Activated T-helper 1 cell treated with anti-CD3 and anti-CD28 coated beads, Interleukin-12 subunit alpha, Interleukin-12 subunit beta, Interleukin-2, Interleukin-4 antibody, amounts not matched to agents 30 ng/mL and 10 ng/mL and 1 ng/mL, durations not matched to agents 14 hours and 24 hours and 36 hours (primary cell): Measurements from ENCODE around the gene C1QTNF9B. TPM values are rescaled to one million over a fixed set of nuclear protein-coding genes. Genes with fewer than 3 reads are reported as not detected.

Experiments
- DNase-seq: peaks from one replicate; pipeline ENCODE4 v3.0.0; 2021; ENCODE audit warnings: low spot score
- H3K27ac Mint-ChIP-seq: one replicate; pipeline ENCODE4 v1.8.0; 2021; ENCODE audit warnings: mild to moderate bottlenecking, mixed read lengths
- H3K27me3 Mint-ChIP-seq: one replicate; pipeline ENCODE4 v1.8.0; 2022; ENCODE audit warnings: mild to moderate bottlenecking, moderate library complexity, mixed read lengths; ENCODE audit not compliant: insufficient read depth
- H3K36me3 Mint-ChIP-seq: one replicate; pipeline ENCODE4 v1.8.0; 2021; ENCODE audit warnings: low read depth, mixed read lengths
- H3K4me1 Mint-ChIP-seq: one replicate; pipeline ENCODE4 v1.8.0; 2021; ENCODE audit warnings: low read depth, mixed read lengths
- H3K4me3 Mint-ChIP-seq: one replicate; pipeline ENCODE4 v1.8.0; 2021; ENCODE audit warnings: mild to moderate bottlenecking, moderate library complexity, mixed read lengths
- H3K9me3 Mint-ChIP-seq: one replicate; pipeline ENCODE4 v1.8.0; 2021; ENCODE audit warnings: mixed read lengths
- intact Hi-C: fragments of 100-400 bp; cut with micrococcal nuclease; formaldehyde crosslinking; loops from one replicate; pipeline ENCODE4 v1.15.1; 2024
- total RNA-seq: library from RNA; stranded (reverse); gene quantifications from 2 replicates; pipeline ENCODE4 v1.2.3, GENCODE V29; 2022

C1QTNF9B gene
- total RNA-seq, 1 donor from 2014 or later = not detected

DNA sequence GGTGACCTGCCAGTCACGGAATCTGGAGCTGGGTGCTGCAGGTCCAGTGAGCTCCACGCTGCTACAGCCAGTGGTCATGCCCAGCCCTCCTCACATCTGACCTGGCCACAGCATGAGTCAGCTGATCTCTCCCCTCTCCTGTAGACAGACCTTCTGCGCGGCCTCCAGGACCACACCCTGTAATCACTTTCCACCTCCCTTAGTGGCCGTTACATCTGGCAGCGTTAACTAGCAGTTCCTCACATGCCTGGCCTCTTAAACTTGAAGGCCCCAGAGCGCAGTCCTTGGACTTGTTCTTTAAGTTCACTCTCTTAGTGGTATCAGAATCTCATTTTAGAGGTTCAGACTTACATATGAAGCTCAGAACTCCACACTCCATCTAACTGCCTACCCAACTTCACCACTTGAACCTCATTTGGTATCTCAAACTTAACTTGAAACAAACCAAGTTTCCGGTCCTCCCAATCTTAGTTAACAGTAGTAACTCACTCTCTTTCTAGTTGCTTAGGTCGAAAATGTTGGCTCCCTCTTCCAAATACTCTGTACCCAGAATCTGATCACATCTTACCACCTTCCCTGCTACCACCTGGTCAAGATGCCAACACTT, 30.8 kb downstream of the C1QTNF9B start:
- H3K36me3 Mint-ChIP-seq = no peaks in the 10 kb centered on the region
- no peak overlapping the region for H3K27ac Mint-ChIP-seq
- H3K9me3 Mint-ChIP-seq = no peaks in the 10 kb centered on the region
- intact Hi-C loops = no loop called here
- H3K4me1 Mint-ChIP-seq = no peaks in the 10 kb centered on the region
- no peak overlapping the region for H3K4me3 Mint-ChIP-seq
- no peak for DNase-seq
- no peaks in the 10 kb centered on the region for H3K27me3 Mint-ChIP-seq

DNA sequence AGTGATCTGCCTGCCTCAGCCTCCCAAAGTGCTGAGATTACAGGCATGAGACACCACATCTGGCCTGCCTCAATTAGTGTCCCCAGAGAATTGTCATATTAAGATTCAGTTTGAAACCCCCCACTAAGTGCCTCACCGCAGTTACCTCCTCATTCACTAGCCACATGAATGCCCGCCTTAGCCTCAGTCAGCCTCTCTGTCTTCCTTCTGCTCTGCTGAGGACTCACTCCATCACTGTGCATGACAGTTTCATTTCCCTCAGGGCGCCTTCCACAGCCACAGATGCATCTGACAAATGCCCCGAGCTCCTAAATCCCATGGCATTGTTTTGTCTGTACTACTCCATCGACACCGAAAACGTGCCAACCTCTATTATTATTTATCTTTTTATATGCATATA, 31.4 kb downstream of the C1QTNF9B start:
- DNase-seq = no peak
- H3K9me3 Mint-ChIP-seq = no peaks in the 10 kb centered on the region
- no peaks in the 10 kb centered on the region for H3K36me3 Mint-ChIP-seq
- no peaks in the 10 kb centered on the region for H3K27me3 Mint-ChIP-seq
- no peak overlapping the region for H3K27ac Mint-ChIP-seq
- intact Hi-C loops = no loop called here
- no peak overlapping the region for H3K4me3 Mint-ChIP-seq
- H3K4me1 Mint-ChIP-seq = no peaks in the 10 kb centered on the region

DNA sequence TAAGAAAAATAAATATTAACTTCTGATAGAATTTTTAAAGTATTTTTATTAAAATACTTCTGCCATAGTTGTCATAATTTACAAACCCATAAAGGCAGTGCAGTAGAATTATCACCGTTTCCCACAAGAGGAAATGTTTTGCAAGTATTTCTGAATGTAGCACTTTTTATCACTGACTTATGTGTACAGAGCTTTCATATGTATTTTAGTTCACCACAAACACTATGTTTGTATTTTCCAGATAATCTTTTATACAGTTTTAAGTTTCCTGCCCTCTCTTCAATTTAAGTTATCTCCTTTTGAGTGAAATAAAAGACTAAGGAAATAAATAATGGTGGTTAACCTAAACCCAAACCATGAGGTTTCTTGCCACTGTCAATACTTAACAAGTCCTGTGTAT, 32.3 kb downstream of the C1QTNF9B start:
- H3K27me3 Mint-ChIP-seq = no peaks in the 10 kb centered on the region
- H3K27ac Mint-ChIP-seq = no peak overlapping the region
- H3K4me1 Mint-ChIP-seq = no peaks in the 10 kb centered on the region

DNA sequence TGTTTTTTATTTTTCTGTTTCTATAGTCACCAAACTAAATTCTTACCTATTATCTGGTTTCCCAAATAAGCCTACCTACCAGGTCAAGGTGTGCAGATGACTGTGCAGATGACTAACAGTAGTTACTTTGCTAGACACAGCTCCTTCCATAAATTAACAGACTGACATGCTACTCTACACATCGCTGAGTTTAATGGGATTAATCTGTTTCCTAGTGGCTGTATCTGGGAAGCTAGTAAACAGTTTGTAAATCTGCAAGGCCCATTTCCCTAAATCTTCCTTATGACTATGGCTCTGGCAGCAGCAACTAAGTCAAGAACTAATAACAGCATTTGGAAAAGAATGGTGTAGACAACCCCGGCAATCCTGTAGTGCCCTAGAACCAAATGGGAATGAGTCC, 36.0 kb downstream of the C1QTNF9B start:
- Mint-ChIP-seq H3K36me3 (no peaks in the 10 kb centered on the region), H3K27me3 (no peaks in the 10 kb centered on the region), H3K4me1 (no peaks in the 10 kb centered on the region), H3K4me3 (no peak overlapping the region), H3K9me3 (no peaks in the 10 kb centered on the region), H3K27ac (no peak overlapping the region)
- intact Hi-C loops = no loop called here
- DNase-seq = no peak

More for the DNA sequence above, 32.3 kb downstream of the C1QTNF9B start:
- H3K9me3 Mint-ChIP-seq = no peaks in the 10 kb centered on the region
- no peaks in the 10 kb centered on the region for H3K36me3 Mint-ChIP-seq
- no peak for DNase-seq
- intact Hi-C loops = no loop called here
- no peak overlapping the region for H3K4me3 Mint-ChIP-seq

DNA sequence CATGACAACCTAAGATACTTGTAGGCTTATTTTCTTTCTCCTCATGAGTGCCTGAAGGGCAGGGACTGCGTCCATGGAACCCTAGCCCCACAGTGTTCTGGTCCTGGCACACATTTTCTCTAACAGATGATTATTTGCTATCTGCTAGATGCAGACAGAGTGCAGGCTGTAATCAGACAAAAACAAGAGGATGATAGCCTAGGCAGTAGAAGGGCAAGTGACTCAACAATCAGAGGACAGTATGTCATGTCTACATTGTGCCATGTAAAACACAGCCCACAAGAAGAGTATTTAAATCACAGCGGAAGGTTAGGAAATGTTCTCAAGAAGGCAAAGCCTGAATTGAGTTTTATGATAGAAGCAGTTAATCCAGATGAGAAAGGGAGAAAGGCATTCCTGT, 37.4 kb downstream of the C1QTNF9B start:
- H3K9me3 Mint-ChIP-seq = no peaks in the 10 kb centered on the region
- no peak overlapping the region for H3K27ac Mint-ChIP-seq
- H3K4me1 Mint-ChIP-seq = no peaks in the 10 kb centered on the region
- H3K27me3 Mint-ChIP-seq = no peaks in the 10 kb centered on the region
- intact Hi-C loops = no loop called here
- DNase-seq = no peak
- no peak overlapping the region for H3K4me3 Mint-ChIP-seq
- no peaks in the 10 kb centered on the region for H3K36me3 Mint-ChIP-seq

DNA sequence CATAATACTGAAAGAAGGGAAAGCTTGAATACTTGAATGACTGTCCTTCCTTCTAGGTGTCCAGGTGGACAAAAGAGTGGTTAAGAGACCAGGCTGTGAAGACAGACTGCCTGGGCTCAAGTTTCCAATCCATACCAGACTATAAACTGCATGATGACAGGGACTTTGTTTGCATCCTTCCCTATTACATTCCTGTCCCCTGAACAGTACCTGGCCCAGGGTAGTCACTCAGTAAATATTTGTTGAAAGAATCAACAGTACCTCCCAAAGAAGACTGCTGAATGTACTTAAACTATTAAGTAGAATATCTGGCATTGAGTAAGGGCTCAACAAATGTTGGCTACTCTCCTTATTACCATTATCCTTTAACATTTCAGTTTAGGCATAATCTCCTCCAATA, 37.8 kb downstream of the C1QTNF9B start:
- intact Hi-C loops = no loop called here
- no peak for DNase-seq
- H3K36me3 Mint-ChIP-seq = no peaks in the 10 kb centered on the region
- H3K4me1 Mint-ChIP-seq = no peaks in the 10 kb centered on the region
- no peak overlapping the region for H3K4me3 Mint-ChIP-seq
- no peaks in the 10 kb centered on the region for H3K9me3 Mint-ChIP-seq
- H3K27me3 Mint-ChIP-seq = no peaks in the 10 kb centered on the region
- no peak overlapping the region for H3K27ac Mint-ChIP-seq

DNA sequence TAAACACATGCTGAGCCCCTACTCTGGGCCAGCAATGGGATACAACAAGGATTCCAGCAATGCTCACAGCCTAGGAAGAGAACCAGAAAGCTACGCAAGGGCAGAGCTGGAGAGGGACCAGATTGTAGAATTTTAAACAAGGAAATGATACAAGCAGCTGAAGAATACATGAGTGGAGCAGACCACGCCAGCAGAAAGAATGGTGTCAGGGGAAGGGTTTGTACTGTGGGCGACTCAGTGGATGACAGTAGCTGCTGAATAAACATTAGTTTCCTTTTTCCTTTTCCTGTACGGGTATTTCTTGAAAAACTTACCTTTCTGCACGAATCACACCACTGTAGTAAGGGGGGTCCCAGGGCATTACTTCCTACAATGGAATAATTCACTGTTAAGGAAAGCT, 38.8 kb downstream of the C1QTNF9B start:
- no peaks in the 10 kb centered on the region for H3K27me3 Mint-ChIP-seq
- DNase-seq = no peak
- intact Hi-C loops = no loop called here
- H3K9me3 Mint-ChIP-seq = no peaks in the 10 kb centered on the region
- no peak overlapping the region for H3K27ac Mint-ChIP-seq
- H3K36me3 Mint-ChIP-seq = no peaks in the 10 kb centered on the region
- H3K4me1 Mint-ChIP-seq = no peaks in the 10 kb centered on the region
- H3K4me3 Mint-ChIP-seq = no peak overlapping the region

DNA sequence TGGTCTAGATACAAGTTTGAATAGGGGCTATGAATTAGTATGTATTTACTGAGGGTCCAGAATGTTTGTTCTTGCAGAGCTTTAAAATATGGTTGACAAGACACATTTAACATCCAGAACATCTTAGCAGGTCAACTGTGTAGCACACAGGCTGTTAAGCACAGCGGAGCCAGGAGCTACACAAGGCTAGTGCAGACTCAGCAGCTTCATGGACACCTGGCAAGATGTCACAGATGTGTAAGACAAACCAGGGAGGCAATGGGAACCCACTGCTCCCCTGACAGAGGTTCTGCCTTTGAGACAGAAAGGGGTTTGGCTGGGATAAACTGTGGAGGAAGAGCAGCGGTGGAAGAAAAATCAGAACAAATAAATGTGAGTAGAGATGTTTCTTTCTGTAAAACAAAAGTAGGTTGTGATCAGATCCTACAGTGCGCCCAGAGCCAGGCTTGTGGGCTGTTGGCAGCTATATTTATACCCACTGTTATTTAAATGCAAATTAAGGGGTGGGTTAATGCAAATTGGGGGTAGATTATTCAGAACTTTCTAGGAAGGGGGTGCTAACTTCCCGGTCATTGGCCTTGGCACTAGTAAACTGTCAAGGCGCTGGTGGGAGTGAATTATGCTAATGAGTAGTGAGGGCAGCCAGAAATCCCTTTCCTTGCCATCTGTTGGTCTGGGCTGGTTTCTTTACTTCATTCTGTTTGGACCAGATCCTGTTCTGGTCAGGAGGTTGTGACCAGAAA, 41.1 kb downstream of the C1QTNF9B start:
- intact Hi-C loops = no loop called here
- H3K4me1 Mint-ChIP-seq = no peaks in the 10 kb centered on the region

DNA sequence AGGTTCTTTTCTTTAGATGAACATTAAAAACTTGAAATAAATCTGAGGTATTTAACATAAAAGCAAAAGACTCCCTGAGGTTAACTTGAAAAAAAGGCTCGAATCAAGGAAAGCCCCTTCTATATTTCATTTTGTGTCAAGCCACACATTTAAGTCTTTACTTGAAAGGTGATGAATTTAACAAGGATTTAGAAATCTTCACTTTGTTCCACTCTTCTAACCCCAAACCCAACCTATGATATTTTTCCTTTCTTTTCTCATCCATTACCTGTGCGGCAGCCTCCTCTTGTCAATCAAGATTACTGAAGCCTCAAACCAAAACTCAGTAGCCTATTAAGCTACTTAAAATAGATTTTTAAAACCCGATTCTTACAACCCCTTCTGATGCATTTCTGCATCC, 41.9 kb downstream of the C1QTNF9B start:
- intact Hi-C loops = no loop called here
- no peaks in the 10 kb centered on the region for H3K9me3 Mint-ChIP-seq
- H3K4me1 Mint-ChIP-seq = no peaks in the 10 kb centered on the region
- H3K27ac Mint-ChIP-seq = no peak overlapping the region
- DNase-seq = no peak
- no peaks in the 10 kb centered on the region for H3K36me3 Mint-ChIP-seq
- H3K27me3 Mint-ChIP-seq = no peaks in the 10 kb centered on the region
- H3K4me3 Mint-ChIP-seq = no peak overlapping the region

More for the DNA sequence above, 41.1 kb downstream of the C1QTNF9B start:
- no peaks in the 10 kb centered on the region for H3K27me3 Mint-ChIP-seq
- no peak overlapping the region for H3K4me3 Mint-ChIP-seq
- no peaks in the 10 kb centered on the region for H3K9me3 Mint-ChIP-seq
- no peak overlapping the region for H3K27ac Mint-ChIP-seq
- DNase-seq = no peak
- H3K36me3 Mint-ChIP-seq = no peaks in the 10 kb centered on the region

DNA sequence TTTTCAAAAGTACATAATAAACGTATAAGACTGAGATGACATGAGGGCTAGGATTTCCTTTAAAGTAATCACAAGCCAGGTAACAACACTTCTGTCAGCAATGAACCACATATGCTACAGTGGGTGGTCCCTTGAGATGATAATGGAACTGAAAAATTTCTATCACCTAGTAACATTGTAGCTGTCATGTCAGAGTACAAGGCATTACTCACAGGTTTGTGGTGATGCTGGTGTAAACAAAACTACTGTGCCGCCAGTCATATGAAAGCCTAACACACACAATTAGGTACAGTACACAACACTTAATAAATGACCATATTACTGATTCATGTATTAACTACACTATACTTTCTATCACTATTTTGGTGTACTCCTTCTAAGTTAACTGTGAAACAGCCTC, 45.0 kb downstream of the C1QTNF9B start:
- intact Hi-C loops = no loop called here
- Mint-ChIP-seq H3K27me3 (no peaks in the 10 kb centered on the region), H3K9me3 (no peaks in the 10 kb centered on the region), H3K36me3 (no peaks in the 10 kb centered on the region), H3K4me3 (no peak overlapping the region), H3K27ac (no peak overlapping the region), H3K4me1 (no peaks in the 10 kb centered on the region)
- no peak for DNase-seq

DNA sequence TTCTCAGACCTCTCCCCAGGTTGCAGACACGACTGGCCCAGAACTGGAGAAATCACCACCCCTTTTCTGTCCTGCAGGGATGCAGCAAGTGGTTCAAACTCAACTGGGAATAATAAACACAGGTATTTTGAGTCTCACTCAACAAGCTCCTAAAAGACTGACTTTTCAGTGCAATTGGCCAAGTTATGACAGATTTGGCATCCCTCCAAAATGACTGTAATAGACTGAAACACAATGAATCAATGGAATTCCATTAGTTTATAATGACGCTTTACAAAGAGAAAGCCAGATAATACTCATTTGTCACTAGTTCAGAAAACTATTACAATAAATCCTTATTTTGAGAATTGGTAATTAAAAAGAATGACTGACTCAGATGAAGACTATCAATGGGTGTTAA, 46.2 kb downstream of the C1QTNF9B start:
- Mint-ChIP-seq H3K4me1 (no peaks in the 10 kb centered on the region), H3K27me3 (no peaks in the 10 kb centered on the region), H3K27ac (no peak overlapping the region), H3K36me3 (no peaks in the 10 kb centered on the region), H3K9me3 (no peaks in the 10 kb centered on the region), H3K4me3 (no peak overlapping the region)
- intact Hi-C loops = no loop called here
- DNase-seq = no peak

DNA sequence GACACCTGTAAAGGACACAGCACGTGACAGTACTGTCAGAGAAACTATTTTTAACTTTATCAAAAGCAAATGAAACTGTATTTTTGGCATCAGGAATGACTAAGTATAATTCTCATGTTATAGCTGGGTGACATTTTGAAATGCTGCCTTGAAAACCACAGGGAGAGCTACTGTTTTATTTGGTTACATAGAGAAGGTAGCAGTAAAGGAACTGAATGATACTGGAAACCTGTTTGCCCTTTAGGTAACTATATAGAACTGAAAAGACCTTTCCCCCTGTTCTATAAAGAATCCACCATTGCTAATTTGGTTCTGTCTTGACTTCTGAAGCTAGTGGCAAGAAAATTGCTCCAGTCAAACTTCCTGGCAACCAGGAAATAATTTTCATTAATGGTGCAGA, 47.2 kb downstream of the C1QTNF9B start:
- Mint-ChIP-seq H3K4me1 (no peaks in the 10 kb centered on the region), H3K27me3 (no peaks in the 10 kb centered on the region), H3K36me3 (no peaks in the 10 kb centered on the region), H3K4me3 (no peak overlapping the region), H3K9me3 (no peaks in the 10 kb centered on the region), H3K27ac (no peak overlapping the region)
- DNase-seq = no peak
- intact Hi-C loops = no loop called here

DNA sequence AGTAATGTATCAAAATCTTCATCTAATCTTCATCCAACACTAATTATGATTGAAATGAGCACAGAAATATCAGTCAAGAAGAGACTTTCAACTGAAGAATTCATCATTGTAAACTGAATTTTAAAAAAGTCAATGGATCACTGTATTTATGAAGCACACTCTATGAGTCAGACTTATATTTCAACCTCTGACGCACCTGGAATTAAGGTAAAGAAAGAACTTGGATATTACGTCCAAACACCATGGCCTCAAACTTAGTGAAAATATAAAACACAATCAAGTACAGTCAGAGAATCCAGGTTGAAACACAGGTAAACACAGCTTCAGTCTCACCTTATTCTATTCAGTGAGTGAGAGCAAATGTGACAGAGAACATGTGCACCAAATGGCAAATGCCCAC, 47.6 kb downstream of the C1QTNF9B start:
- Mint-ChIP-seq H3K9me3 (no peaks in the 10 kb centered on the region), H3K27ac (no peak overlapping the region), H3K4me3 (no peak overlapping the region), H3K27me3 (no peaks in the 10 kb centered on the region), H3K4me1 (no peaks in the 10 kb centered on the region), H3K36me3 (no peaks in the 10 kb centered on the region)
- no peak for DNase-seq
- intact Hi-C loops = no loop called here
